GM21381 (cell line): Measurements from ENCODE around the gene TSPOAP1.

Experiments used
- ATAC-seq: cut with Tn5 transposase; IDR thresholded peaks from one replicate; pipeline ENCODE4 v1.9.1; 2021; ENCODE audit warnings: mild to moderate bottlenecking, moderate library complexity; ENCODE audit not compliant: unreplicated experiment

TSPOAP1 gene

DNA sequence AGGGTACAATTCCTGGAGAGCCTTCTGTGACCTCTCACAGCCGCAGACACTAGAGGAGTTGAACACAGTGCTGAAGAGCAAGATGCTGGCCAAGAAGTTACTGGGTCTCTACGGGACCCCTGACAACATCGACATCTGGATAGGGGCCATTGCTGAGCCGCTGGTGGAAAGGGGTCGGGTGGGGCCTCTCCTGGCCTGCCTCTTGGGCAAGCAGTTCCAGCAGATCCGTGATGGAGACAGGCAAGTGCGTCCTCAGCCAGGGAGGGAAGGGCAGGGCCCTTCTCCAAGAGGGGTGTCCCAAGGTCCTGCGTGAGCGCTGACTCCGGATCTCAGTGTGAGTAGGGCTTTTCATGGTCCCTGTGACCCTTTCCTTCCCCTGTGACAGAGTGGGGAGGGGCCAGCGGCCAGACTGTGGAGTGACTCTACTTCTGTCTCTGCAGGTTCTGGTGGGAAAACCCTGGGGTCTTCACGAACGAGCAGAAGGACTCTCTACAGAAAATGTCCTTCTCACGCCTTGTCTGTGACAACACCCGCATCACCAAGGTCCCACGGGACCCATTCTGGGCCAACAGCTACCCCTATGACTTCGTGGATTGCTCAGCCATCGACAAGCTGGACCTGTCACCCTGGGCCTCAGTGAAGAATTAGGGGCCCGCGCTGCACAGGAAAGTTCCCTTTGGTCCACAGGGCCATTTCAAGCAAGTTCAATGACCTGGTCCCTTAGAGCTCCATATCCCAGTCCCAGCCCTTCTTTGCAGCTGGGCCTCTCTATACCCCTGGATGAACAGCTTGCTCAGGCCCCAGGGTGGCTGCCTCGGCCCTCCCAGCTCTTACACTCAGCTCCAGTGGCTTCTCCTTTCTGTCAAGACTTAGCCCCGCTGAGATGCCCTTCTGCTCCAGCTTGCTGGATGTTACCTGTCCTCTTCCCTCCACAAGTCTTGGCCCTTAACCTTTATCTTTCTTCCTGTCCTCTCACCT lies 61.0 kb downstream of the TSPOAP1 start:
- no peak for ATAC-seq

GRCh38 chr17:58265902-58266875 lies 62.4 kb downstream of the TSPOAP1 start:
- no peak for ATAC-seq

- no peak for ATAC-seq
Observed at GRCh38 chr17:58265271-58265670, 63.3 kb downstream of the TSPOAP1 start.

- no peak for ATAC-seq
Observed at GRCh38 chr17:58264407-58265103, 64.0 kb downstream of the TSPOAP1 start.

- no peak for ATAC-seq
Observed at GRCh38 chr17:58263773-58264172, 64.8 kb downstream of the TSPOAP1 start.

DNA sequence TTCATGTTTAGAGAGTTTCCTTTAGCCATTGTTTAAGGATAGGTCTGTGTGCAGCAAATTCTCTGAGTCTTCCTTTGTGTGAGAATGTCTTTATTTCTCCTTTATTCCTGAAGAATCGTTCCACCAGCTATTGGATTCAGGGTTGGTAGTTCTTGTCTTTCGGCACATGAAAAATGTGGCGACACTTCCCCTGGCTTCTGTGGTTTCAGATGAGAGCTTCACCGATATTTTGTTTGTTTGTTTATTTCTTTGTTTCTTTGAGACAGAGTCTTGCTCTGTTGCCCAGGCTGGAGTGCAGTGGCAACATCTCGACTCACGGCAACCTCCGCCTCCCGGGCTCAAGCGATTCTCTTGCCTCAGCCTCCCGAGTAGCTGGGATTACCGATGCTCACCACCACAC lies 66.4 kb downstream of the TSPOAP1 start:
- no peak for ATAC-seq

- no peak for ATAC-seq
Observed at GRCh38 chr17:58254803-58255202, 73.8 kb downstream of the TSPOAP1 start.

DNA sequence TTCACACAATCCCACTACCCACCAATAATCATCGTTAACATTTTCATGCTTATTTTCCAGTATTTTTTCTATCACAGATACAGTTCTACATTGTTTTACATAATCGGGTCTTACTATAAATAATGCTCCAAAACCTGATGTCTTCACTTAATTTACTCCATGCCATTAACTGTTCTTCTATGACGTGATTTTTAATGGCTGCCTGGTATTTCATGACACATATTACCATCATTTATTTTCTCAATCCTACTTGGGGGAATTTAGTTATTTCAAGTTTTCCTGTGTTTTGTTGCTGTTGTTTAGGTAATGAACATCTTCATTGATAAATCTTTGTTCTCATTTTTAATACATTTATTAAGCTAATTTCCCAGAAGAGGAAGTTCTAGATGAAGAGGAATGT lies 75.5 kb downstream of the TSPOAP1 start:
- no peak for ATAC-seq

DNA sequence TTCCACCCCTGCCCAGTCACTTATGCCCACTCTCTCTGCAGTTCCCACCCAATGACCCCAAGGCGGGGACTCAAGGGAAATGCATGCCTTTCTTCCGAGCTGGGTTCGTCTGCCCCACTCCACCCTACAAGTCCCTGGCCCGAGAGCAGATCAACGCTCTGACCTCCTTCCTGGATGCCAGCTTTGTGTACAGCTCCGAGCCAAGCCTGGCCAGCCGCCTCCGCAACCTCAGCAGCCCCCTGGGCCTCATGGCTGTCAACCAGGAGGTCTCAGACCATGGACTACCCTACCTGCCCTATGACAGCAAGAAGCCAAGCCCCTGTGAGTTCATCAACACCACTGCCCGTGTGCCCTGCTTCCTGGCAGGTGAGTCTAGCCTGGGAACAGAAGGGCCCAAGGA lies 76.5 kb downstream of the TSPOAP1 start:
- ATAC-seq: no peak
